Measurements from ENCODE around the gene MYH11. TPM values are rescaled to one million over a fixed set of nuclear protein-coding genes. Genes with fewer than 3 reads are reported as not detected.
A peak's percentile ranks its signal among the peaks of the same experiment; 100 is the strongest.

Gene MYH11
- total RNA-seq, 6 donors from 2014 or later = 33.6 to 224 (median 87.4) TPM

GRCh38 chr16:15778204-15778743, 78.6 kb downstream of the MYH11 start:
- H3K4me1 ChIP-seq = no peaks in the 10 kb centered on the region
- ATAC-seq (ENCODE audit: low FRiP score in 2 of 2) (no peak), DNase-seq (no peak)
- no peaks in the 10 kb centered on the region for H3K27me3 ChIP-seq
- no peaks in the 10 kb centered on the region for H3K36me3 ChIP-seq
- no peak overlapping the region for H3K4me3 ChIP-seq
- H3K27ac ChIP-seq = no peak overlapping the region
- TF ChIP-seq POLR2A (IDR thresholded peaks at IDR 0.05) = no peak
- TF ChIP-seq CTCF (IDR thresholded peaks at IDR 0.05) = no peak
- TF ChIP-seq POLR2AphosphoS5 (IDR thresholded peaks at IDR 0.05) = no peak
- TF ChIP-seq EP300 (IDR thresholded peaks at IDR 0.05) = no peak
- 84 to 89% methylated on average over 8 of the region's 8 CpGs for WGBS, 2 donors
- no peaks in the 10 kb centered on the region for H3K9me3 ChIP-seq

GRCh38 chr16:15777533-15778203, 79.2 kb downstream of the MYH11 start:
- Histone ChIP-seq H3K36me3 (no peaks in the 10 kb centered on the region), H3K27me3 (no peaks in the 10 kb centered on the region), H3K4me1 (no peaks in the 10 kb centered on the region), H3K4me3 (no peak overlapping the region), H3K9me3 (no peaks in the 10 kb centered on the region), H3K27ac (no peak overlapping the region)
- peak in 1 of 6 experiments; percentile 12 for TF ChIP-seq CTCF (IDR thresholded peaks at IDR 0.05)
- no peak for TF ChIP-seq POLR2A (IDR thresholded peaks at IDR 0.05)
- no peak for DNase-seq
- 57 to 62% methylated on average over 11 of the region's 11 CpGs for WGBS, 2 donors
- no peak for ATAC-seq (ENCODE audit: low FRiP score in 2 of 2)

- H3K9me3 ChIP-seq = no peaks in the 10 kb centered on the region
- no peak for DNase-seq
- no peak overlapping the region for H3K4me3 ChIP-seq
- no peak for TF ChIP-seq EP300 (IDR thresholded peaks at IDR 0.05)
- TF ChIP-seq POLR2AphosphoS5 (IDR thresholded peaks at IDR 0.05) = no peak
- TF ChIP-seq CTCF (IDR thresholded peaks at IDR 0.05) = no peak
- no peak for TF ChIP-seq POLR2A (IDR thresholded peaks at IDR 0.05)
- no peak overlapping the region for H3K27ac ChIP-seq
- H3K4me1 ChIP-seq = no peaks in the 10 kb centered on the region
- H3K36me3 ChIP-seq = no peaks in the 10 kb centered on the region
- 80 to 83% methylated on average over 10 of the region's 10 CpGs for WGBS, 2 donors
- H3K27me3 ChIP-seq = no peaks in the 10 kb centered on the region
- ATAC-seq (ENCODE audit: low FRiP score in 2 of 2) = no peak
Observed at GRCh38 chr16:15776572-15776971, 80.3 kb downstream of the MYH11 start.

GRCh38 chr16:15775663-15776304, 81.0 kb downstream of the MYH11 start:
- no peak overlapping the region for H3K27ac ChIP-seq
- H3K27me3 ChIP-seq = no peaks in the 10 kb centered on the region
- no peaks in the 10 kb centered on the region for H3K9me3 ChIP-seq
- TF ChIP-seq POLR2AphosphoS5 (IDR thresholded peaks at IDR 0.05) (no peak), CTCF (IDR thresholded peaks at IDR 0.05) (no peak), EP300 (IDR thresholded peaks at IDR 0.05) (no peak), POLR2A (IDR thresholded peaks at IDR 0.05) (no peak)
- H3K4me3 ChIP-seq = no peak overlapping the region
- H3K36me3 ChIP-seq = no peaks in the 10 kb centered on the region
- no peak for DNase-seq
- no peaks in the 10 kb centered on the region for H3K4me1 ChIP-seq
- 74 to 77% methylated on average over 7 of the region's 7 CpGs for WGBS, 2 donors
- no peak for ATAC-seq (ENCODE audit: low FRiP score in 2 of 2)
